Kidney glomerular epithelial cell (primary cell): ENCODE measurements around the gene DPYSL5.
"Not testable (repeated sequence)": the region's sequence is repeated elsewhere in the genome, so short reads cannot be mapped to it uniquely, and the experiment has no call there.

Experiments
- DNase-seq: peaks from one replicate; lab custom pipeline; 2025; lab: John Stamatoyannopoulos, UW

Gene DPYSL5

GRCh38 chr2:26875808-26876207 is 27.9 kb downstream of the DPYSL5 start:
- DNase-seq: no peak

- no peak for DNase-seq
These were observed 28.3 kb downstream of the DPYSL5 start for GRCh38 chr2:26876260-26876659.

GRCh38 chr2:26877276-26877675 is 29.3 kb downstream of the DPYSL5 start:
- no peak for DNase-seq

GRCh38 chr2:26880161-26880560 is 32.2 kb downstream of the DPYSL5 start:
- DNase-seq: no peak

GRCh38 chr2:26880910-26881435 is 33.0 kb downstream of the DPYSL5 start:
- DNase-seq: no peak

GRCh38 chr2:26882220-26882619 is 34.3 kb downstream of the DPYSL5 start:
- not testable (repeated sequence) for DNase-seq

GRCh38 chr2:26883956-26884355 is 36.0 kb downstream of the DPYSL5 start:
- no peak for DNase-seq

- DNase-seq: no peak
These were observed 36.6 kb downstream of the DPYSL5 start for GRCh38 chr2:26884486-26884885.

- DNase-seq: no peak
These were observed 37.9 kb downstream of the DPYSL5 start for GRCh38 chr2:26885651-26886329.

- no peak for DNase-seq
These were observed 38.8 kb downstream of the DPYSL5 start for GRCh38 chr2:26886736-26887135.

- DNase-seq: no peak
These were observed 39.2 kb downstream of the DPYSL5 start for GRCh38 chr2:26887151-26887550.

GRCh38 chr2:26889796-26890195 is 41.9 kb downstream of the DPYSL5 start:
- DNase-seq: no peak

GRCh38 chr2:26890341-26891000 is 42.5 kb downstream of the DPYSL5 start:
- DNase-seq: no peak

GRCh38 chr2:26892133-26892532 is 44.2 kb downstream of the DPYSL5 start:
- DNase-seq: no peak

- no peak for DNase-seq
These were observed 45.1 kb downstream of the DPYSL5 start for GRCh38 chr2:26892922-26893524.

- no peak for DNase-seq
These were observed 46.2 kb downstream of the DPYSL5 start for GRCh38 chr2:26894136-26894535.

- DNase-seq: no peak
These were observed 50.0 kb downstream of the DPYSL5 start for GRCh38 chr2:26897807-26898479.

GRCh38 chr2:26898480-26899078 is 50.6 kb downstream of the DPYSL5 start:
- DNase-seq: no peak

GRCh38 chr2:26899500-26900164 is 51.7 kb downstream of the DPYSL5 start:
- DNase-seq: no peak

- no peak for DNase-seq
These were observed 52.9 kb downstream of the DPYSL5 start for GRCh38 chr2:26900831-26901321.
